Measurements from ENCODE around the gene SIK2. TPM values are rescaled to one million over a fixed set of nuclear protein-coding genes. Genes with fewer than 3 reads are reported as not detected.

Gene SIK2
- total RNA-seq, 1 donor from 2014 or later: 10.0 TPM

DNA sequence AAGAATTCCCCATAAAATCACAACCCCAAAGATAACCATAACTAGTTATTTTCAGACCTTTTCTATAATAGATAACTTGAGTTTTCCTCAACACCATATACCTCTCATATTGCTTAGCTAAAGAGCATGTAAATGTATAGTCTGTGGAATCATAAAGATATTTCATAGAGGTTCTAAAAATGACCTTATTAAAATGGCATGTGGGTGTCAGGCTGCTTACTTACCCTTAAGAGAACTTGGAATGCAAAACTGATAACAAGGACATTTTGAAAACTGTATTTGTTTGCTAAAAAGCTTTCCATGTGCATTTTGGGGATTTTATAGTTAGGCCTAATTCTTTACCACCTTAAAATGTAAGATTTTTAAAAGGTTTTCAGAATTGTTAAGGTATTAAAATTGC, 4.7 kb downstream of the SIK2 start:
- no peaks in the 10 kb centered on the region for H3K27me3 Mint-ChIP-seq
- TF ChIP-seq, protein P1, sequence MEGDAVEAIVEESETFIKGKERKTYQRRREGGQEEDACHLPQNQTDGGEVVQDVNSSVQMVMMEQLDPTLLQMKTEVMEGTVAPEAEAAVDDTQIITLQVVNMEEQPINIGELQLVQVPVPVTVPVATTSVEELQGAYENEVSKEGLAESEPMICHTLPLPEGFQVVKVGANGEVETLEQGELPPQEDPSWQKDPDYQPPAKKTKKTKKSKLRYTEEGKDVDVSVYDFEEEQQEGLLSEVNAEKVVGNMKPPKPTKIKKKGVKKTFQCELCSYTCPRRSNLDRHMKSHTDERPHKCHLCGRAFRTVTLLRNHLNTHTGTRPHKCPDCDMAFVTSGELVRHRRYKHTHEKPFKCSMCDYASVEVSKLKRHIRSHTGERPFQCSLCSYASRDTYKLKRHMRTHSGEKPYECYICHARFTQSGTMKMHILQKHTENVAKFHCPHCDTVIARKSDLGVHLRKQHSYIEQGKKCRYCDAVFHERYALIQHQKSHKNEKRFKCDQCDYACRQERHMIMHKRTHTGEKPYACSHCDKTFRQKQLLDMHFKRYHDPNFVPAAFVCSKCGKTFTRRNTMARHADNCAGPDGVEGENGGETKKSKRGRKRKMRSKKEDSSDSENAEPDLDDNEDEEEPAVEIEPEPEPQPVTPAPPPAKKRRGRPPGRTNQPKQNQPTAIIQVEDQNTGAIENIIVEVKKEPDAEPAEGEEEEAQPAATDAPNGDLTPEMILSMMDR (IDR thresholded peaks at IDR 0.05): no peak
- intact Hi-C loops (cut with micrococcal nuclease): no loop called here

DNA sequence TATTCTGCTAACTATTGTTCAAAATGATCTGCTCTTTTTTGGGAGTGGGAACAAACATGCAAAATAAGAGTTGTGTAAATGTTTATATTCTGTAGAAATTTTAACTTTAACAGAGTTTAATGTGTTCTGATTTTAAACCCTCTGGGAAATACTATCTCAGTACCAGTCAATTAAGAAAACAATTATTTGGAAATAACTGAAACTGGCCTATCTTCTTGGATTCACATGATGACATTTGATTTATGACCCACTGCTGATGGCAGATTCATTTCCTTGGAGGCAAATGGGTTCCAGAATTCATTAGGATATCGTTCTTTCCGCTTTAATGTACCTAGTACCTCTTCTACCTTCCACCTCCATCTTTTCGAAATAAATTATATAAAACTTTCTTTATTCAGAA, 5.5 kb downstream of the SIK2 start:
- CTCF ChIA-PET: no interaction called here
- no peak for ATAC-seq (ENCODE audit: low read depth)
- intact Hi-C loops (cut with micrococcal nuclease): no loop called here
- Mint-ChIP-seq H3K4me3 (no peak overlapping the region), H3K4me1 (peaks cover 29% of the 10 kb centered on the region), H3K36me3 (ENCODE audit: low read depth) (peaks cover 5% of the 10 kb centered on the region), H3K27me3 (no peaks in the 10 kb centered on the region), H3K27ac (no peak overlapping the region), H3K9me3 (no peaks in the 10 kb centered on the region)
- TF ChIP-seq, protein P1 (IDR thresholded peaks at IDR 0.05): no peak
- DNase-seq: no peak
- POLR2A ChIA-PET: no interaction called here

More for the DNA sequence above, 4.7 kb downstream of the SIK2 start:
- H3K9me3 Mint-ChIP-seq: no peaks in the 10 kb centered on the region
- ChIA-PET CTCF (no interaction called here), POLR2A (no interaction called here)
- no peak for ATAC-seq (ENCODE audit: low read depth)
- DNase-seq: no peak
- no peak overlapping the region for H3K27ac Mint-ChIP-seq
- H3K36me3 Mint-ChIP-seq (ENCODE audit: low read depth): peaks cover 5% of the 10 kb centered on the region
- H3K4me3 Mint-ChIP-seq: no peak overlapping the region
- peaks cover 25% of the 10 kb centered on the region for H3K4me1 Mint-ChIP-seq

- H3K27ac Mint-ChIP-seq: no peak overlapping the region
- no peaks in the 10 kb centered on the region for H3K27me3 Mint-ChIP-seq
- H3K4me3 Mint-ChIP-seq: no peak overlapping the region
- intact Hi-C loops (cut with micrococcal nuclease): loop anchor here (1.0 kb wide), 1 partner anchor 8 kb away; no protein-coding TSS in a partner anchor
- no peak for DNase-seq
- peaks cover 9% of the 10 kb centered on the region for H3K4me1 Mint-ChIP-seq
- H3K36me3 Mint-ChIP-seq (ENCODE audit: low read depth): peaks cover 3% of the 10 kb centered on the region
- TF ChIP-seq, protein P1 (IDR thresholded peaks at IDR 0.05): no peak
- ChIA-PET POLR2A (interaction anchor here (0.7 kb wide), 1 partner anchor 181 kb away, joined by 5 read pairs; no protein-coding TSS in a partner anchor), CTCF (no interaction called here)
- no peak for ATAC-seq (ENCODE audit: low read depth)
- H3K9me3 Mint-ChIP-seq: no peaks in the 10 kb centered on the region
Measured at GRCh38 chr11:111612224-111612623, 10.0 kb downstream of the SIK2 start.

DNA sequence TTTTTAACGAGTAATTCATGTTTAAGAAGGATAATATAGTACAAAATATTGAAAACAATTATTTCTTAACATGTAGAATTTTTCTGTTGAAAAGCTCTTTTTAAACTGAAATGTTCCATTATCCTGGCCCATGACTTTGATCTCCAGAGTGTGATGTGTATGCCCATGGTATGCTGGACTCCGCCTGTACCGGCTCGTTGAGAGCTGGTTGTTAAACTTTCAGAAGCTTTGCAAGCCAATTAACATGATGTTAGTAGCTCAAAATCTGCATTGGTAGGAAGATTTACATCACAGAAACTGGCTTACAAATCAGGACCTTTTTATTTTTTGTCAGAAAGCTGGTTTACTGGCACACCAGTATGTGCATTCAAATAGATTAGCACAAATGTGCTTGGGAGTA, 15.0 kb downstream of the SIK2 start:
- intact Hi-C loops (cut with micrococcal nuclease): no loop called here
- Mint-ChIP-seq H3K27me3 (no peaks in the 10 kb centered on the region), H3K4me1 (peaks cover 1% of the 10 kb centered on the region), H3K9me3 (no peaks in the 10 kb centered on the region), H3K27ac (no peak overlapping the region), H3K36me3 (ENCODE audit: low read depth) (peaks cover 31% of the 10 kb centered on the region), H3K4me3 (no peak overlapping the region)
- TF ChIP-seq, protein P1 (IDR thresholded peaks at IDR 0.05): no peak
- ChIA-PET CTCF (no interaction called here), POLR2A (no interaction called here)
- no peak for ATAC-seq (ENCODE audit: low read depth)
- DNase-seq: no peak

DNA sequence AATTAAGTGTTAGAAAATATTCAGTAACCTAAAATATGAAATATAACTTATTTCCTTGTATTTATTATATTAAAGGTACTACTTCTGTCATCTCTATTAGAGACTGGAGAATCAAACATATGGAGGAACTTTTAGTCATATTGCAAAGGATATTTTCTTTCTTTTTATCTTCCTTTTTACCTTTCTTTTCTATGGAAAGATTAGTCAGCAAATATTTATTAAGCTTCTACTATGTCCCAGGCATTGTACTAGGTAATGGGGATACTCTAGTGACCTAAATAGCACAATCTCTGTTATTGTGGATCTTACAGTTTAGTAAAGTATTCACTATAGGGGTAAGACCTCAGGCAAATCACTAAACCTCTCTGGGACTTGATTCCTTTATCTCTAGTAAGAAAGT, 18.3 kb downstream of the SIK2 start:
- CTCF ChIA-PET: no interaction called here
- Mint-ChIP-seq H3K4me1 (no peaks in the 10 kb centered on the region), H3K36me3 (ENCODE audit: low read depth) (peaks cover 59% of the 10 kb centered on the region), H3K4me3 (no peak overlapping the region), H3K27ac (no peak overlapping the region), H3K27me3 (no peaks in the 10 kb centered on the region), H3K9me3 (peaks cover 2% of the 10 kb centered on the region)
- POLR2A ChIA-PET: no interaction called here
- ATAC-seq (ENCODE audit: low read depth) (no peak), DNase-seq (no peak)
- intact Hi-C loops (cut with micrococcal nuclease): no loop called here
- TF ChIP-seq, protein P1 (IDR thresholded peaks at IDR 0.05): no peak
